ENCODE measurements around the gene IDI2. TPM values are rescaled to one million over a fixed set of nuclear protein-coding genes. Genes with fewer than 3 reads are reported as not detected.

Gene IDI2
- total RNA-seq, 1 experiment from 2014 or later, result not detected

GRCh38 chr10:1044146-1044545 is 18.5 kb upstream of the IDI2 start (continued):
- TF ChIP-seq OVOL2 (CRISPR knock-in tag; IDR thresholded peaks at IDR 0.05; ENCODE audit: borderline replicate concordance) (no peak), ZBTB43 (CRISPR knock-in tag; IDR thresholded peaks at IDR 0.05) (no peak), PRDM15 (CRISPR knock-in tag; IDR thresholded peaks at IDR 0.05) (no peak), ATF1 (CRISPR knock-in tag; IDR thresholded peaks at IDR 0.05) (no peak), NFATC4 (CRISPR knock-in tag; IDR thresholded peaks at IDR 0.05) (no peak), ZNF423 (CRISPR knock-in tag; IDR thresholded peaks at IDR 0.05) (no peak), FOXK1 (CRISPR knock-in tag; IDR thresholded peaks at IDR 0.05) (no peak), JAZF1 (CRISPR knock-in tag; IDR thresholded peaks at IDR 0.05) (no peak), GTF2I (CRISPR knock-in tag; conservative IDR thresholded peaks at IDR 0.05) (no peak), ZNF512 (CRISPR knock-in tag; IDR thresholded peaks at IDR 0.05; ENCODE audit: borderline replicate concordance) (no peak)
- TF ChIP-seq, protein P1, sequence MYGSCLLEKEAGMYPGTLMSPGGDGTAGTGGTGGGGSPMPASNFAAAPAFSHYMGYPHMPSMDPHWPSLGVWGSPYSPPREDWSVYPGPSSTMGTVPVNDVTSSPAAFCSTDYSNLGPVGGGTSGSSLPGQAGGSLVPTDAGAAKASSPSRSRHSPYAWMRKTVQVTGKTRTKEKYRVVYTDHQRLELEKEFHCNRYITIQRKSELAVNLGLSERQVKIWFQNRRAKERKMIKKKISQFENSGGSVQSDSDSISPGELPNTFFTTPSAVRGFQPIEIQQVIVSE (CRISPR knock-in tag; IDR thresholded peaks at IDR 0.05; ENCODE audit: borderline replicate concordance), result no peak
- TF ChIP-seq, protein P2, sequence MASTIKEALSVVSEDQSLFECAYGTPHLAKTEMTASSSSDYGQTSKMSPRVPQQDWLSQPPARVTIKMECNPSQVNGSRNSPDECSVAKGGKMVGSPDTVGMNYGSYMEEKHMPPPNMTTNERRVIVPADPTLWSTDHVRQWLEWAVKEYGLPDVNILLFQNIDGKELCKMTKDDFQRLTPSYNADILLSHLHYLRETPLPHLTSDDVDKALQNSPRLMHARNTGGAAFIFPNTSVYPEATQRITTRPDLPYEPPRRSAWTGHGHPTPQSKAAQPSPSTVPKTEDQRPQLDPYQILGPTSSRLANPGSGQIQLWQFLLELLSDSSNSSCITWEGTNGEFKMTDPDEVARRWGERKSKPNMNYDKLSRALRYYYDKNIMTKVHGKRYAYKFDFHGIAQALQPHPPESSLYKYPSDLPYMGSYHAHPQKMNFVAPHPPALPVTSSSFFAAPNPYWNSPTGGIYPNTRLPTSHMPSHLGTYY (CRISPR knock-in tag; IDR thresholded peaks at IDR 0.05), result no peak

GRCh38 chr10:1043532-1043995 is 17.9 kb upstream of the IDI2 start:
- Mint-ChIP-seq H3K4me3 (no peak overlapping the region), H3K27me3 (ENCODE audit: low read depth) (no peaks in the 10 kb centered on the region), H3K4me1 (peaks cover 19% of the 10 kb centered on the region), H3K36me3 (peaks cover 54% of the 10 kb centered on the region), H3K9me3 (no peaks in the 10 kb centered on the region), H3K27ac (peak overlapping the region; percentile 75)
- no peak for DNase-seq (ENCODE audit: low spot score)
- ATAC-seq, result no peak
- ChIA-PET POLR2A (no interaction called here), CTCF (interaction anchor here (1.8 kb wide), 1 partner anchor 67 kb away, joined by 5 read pairs; no protein-coding TSS in a partner anchor)
- no peak for TF ChIP-seq USF1 (CRISPR knock-in tag; IDR thresholded peaks at IDR 0.05)
- TF ChIP-seq TEAD1 (CRISPR knock-in tag; IDR thresholded peaks at IDR 0.05), result no peak
- TF ChIP-seq NR2C2 (CRISPR knock-in tag; IDR thresholded peaks at IDR 0.05), result no peak
- TF ChIP-seq TP53 (CRISPR knock-in tag; IDR thresholded peaks at IDR 0.05), result no peak
- TF ChIP-seq FOXK1 (CRISPR knock-in tag; IDR thresholded peaks at IDR 0.05), result no peak
- TF ChIP-seq ZBTB43 (CRISPR knock-in tag; IDR thresholded peaks at IDR 0.05), result no peak
- no peak for TF ChIP-seq SOX15 (CRISPR knock-in tag; IDR thresholded peaks at IDR 0.05)
- no peak for TF ChIP-seq GABPB1 (CRISPR knock-in tag; IDR thresholded peaks at IDR 0.05)
- no peak for TF ChIP-seq MAX (CRISPR knock-in tag; IDR thresholded peaks at IDR 0.05)
- TF ChIP-seq ZNF416 (CRISPR knock-in tag; IDR thresholded peaks at IDR 0.05), result no peak
- TF ChIP-seq, protein P3, sequence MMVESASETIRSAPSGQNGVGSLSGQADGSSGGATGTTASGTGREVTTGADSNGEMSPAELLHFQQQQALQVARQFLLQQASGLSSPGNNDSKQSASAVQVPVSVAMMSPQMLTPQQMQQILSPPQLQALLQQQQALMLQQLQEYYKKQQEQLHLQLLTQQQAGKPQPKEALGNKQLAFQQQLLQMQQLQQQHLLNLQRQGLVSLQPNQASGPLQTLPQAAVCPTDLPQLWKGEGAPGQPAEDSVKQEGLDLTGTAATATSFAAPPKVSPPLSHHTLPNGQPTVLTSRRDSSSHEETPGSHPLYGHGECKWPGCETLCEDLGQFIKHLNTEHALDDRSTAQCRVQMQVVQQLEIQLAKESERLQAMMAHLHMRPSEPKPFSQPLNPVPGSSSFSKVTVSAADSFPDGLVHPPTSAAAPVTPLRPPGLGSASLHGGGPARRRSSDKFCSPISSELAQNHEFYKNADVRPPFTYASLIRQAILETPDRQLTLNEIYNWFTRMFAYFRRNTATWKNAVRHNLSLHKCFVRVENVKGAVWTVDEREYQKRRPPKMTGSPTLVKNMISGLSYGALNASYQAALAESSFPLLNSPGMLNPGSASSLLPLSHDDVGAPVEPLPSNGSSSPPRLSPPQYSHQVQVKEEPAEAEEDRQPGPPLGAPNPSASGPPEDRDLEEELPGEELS (CRISPR knock-in tag; IDR thresholded peaks at IDR 0.05), result no peak
- TF ChIP-seq ELF4 (CRISPR knock-in tag; IDR thresholded peaks at IDR 0.05; ENCODE audit: low read depth), result no peak
- no peak for TF ChIP-seq ZNF396 (CRISPR knock-in tag; IDR thresholded peaks at IDR 0.05; ENCODE audit: borderline replicate concordance)
